NCI-H446 (cell line): ENCODE data around the gene HOXB5.

Source experiments
- DNase-seq, 2 experiments: peaks; one replicate each; lab custom pipeline; 2025; lab: John Stamatoyannopoulos, UW

The HOXB5 gene

DNA sequence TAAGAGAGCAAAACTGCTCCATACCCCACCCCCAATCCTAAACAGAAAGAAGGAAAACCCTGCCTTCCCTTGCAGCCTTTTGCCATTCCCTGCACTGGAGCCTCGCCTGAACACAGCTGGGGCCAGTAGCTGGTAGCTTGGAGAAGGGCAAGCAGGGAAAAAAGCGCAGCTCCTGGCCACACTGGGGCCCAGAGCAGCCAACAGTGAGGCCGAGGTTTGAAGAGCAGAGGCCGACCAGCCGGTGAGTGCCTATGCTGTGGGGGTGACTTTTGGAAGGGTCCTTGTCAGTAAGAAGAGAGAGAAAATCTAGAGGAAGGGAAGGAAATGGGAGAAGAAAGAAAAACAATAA lies 35.8 kb upstream of the HOXB5 start:
- no peak for DNase-seq

DNA sequence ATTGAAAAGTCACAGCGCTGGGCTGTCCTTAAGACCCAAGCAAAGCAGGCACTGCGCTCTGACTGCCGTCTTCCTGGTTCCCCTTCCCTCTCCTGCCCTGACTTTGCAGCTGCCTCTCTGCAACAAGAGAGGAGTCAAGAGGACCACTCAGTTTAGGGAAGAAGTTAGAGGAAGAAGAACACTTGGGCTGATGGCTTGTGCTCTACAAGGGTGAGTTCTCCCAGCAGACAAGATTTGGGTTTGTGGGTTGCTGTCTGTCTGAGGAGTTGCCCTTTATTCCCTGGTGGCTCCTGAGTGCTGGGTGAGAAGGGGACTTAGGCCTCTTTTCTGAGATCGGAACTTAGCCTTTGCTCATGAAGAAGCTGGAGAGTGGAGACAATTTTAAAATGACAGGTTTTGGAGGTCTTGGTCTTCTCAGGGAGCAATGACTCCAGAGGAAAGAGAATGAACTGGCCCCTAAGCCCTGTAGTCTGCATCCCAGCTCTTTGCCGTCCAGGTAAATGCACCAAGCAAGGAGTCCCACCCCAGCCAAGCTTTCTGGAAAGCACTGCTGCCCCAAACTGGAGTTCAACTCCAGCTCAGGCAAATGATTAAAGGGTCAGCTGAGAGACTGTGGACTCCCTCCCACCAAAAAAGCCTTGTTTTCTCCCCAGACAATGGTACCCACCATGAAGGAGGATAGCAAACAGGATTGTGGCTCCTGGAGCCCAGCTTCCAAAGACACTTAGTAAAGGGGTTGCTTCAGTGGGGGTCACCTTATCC lies 35.3 kb upstream of the HOXB5 start:
- DNase-seq, result no peak

DNA sequence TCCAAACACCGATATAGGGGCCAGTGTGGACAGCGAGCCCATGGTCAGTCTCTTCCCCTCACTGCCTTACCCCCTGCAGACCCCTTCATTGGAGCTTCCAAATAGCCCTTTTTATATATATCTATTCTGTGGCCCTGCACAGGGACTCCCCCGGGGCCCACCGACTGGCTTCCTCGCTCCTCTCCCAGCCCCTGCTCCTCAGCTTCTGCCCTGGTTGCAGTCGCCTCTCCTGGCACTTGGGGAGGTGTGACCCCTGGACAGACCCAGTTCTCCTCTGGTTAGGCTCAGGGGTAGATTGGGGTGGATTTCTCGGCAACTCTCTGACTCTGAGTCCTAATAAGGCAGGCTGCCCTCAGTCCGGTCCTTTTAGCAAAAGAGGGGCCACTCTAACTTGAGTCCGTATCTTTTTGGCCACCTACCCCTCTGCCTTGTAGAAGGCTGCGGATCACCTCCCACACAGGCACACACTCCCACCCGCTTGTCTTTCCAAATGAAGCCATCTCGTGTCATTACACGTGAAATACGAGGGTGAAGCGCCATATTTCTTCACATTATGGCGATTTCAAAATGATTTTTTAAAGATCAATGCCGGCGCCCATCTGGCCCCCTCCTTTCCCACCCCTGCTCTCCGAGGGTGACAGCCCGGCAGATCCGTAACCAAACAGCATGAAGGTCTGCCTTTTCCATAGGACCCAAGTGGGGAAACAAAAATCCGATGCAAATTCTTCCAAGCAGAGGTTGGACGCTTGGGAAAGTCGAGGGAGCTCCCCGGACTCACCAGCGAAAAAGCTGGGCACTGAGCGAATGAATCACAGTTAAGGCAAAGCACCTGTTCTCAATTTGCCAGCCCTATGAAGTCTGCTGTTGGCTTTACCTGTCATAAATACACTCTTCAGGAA lies 34.3 kb upstream of the HOXB5 start:
- no peak for DNase-seq

DNA sequence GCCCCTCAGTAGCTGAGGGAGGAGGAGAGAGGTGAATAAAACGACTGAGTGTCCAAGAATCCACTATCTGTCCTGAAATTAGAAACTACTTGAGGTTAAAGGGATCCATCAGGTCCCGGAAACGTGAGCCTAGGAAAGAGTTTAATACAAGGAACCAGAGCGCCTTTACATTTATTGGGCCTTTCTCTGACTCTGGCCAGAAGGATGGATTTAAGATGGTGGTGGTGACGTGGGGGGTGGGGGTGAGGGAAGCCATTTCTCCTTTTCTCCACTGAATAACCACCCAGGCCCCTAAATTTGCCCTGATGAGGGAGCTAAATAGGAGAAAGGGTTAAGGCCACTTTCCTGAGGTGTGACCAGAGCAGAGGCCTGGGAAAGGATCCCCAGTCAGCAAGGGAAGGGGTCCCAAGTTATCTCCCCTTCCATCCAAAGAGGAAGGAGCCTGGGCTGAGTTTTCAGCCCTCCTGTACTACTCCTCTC lies 33.6 kb upstream of the HOXB5 start:
- no peak for DNase-seq

DNA sequence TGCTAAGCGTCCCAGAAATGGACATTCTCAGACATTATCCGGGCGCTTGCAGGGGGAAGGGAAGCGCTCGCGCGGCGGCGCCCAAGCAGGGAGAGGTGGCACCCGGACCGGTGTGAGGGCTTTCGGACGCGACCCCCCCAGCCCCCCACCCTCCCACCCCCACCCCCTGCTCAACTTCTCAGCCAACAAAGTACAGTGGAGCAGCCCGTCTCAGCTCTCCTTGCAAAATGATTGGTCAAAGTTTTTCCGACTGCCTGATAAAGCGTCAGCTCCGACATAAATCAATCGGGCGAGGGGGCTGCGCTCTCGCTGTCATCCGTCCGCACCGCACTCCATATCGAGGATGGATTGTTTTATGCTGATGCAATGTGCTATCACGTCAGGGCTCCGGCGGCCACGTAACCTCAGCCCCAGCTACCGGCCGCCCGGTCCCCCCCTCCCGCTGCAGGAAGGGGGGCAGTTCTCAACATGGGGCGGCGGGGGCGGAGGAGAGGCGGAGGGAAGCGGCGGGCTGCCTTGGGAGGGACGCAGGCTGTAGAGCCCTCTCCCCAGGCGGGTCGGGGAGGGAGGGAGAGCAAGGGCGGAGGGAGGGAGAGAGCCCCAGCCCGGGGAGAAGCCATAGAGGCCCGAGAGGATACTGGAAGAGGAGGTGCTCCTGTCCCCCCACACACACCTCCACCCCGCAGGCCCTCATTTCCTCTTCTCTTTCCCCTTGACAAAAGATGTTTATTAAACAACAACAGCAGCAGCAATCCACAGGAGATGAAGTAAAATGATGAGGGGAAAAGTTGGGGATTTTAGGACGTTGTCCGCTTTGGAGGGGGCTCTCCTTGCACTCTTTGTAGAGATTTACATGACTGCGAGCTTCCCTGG lies 32.9 kb upstream of the HOXB5 start, which contains the start of gene HOXB9:
HOXB9 (minus strand) TSS at position 114 of the 873 bp plus-strand sequence; CDS start at position 25, 89 bp downstream.
- no peak for DNase-seq

DNA sequence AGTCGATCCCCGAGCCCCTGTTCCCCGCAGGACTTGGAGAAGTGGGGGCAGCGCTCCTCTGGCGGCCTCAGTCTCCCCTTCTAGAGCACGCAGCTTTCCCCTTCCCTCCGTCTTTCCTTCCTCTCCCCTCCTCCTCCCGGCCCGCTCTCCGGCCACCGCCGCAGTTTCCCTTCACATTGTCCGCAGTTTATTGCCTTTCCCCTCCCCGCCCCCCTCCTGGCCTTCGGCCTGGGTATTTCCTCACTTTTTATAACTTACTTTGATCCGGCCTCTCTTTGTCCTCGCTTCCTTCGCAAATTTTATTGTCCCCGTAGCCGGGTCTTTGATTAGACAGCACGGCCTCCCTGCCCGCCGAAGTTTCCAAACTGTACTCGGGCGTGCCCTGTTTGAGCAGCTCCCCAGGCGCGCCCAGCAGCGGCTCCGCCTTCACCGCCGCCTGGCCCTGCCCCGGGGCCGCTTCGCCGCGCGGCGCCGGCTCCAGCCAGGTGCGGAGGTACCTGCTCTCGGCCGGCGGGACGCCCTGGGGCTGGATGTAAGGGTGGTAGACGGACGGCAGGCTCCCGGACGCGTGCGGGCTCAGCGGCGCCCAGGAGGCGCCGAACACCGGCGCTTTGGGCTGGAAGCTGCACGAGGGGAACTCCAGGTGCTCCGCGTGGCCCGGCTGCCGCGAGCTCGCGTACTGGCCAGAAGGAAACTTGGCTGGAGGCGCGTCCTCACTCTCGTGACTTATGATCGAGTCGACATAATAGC lies 32.1 kb upstream of the HOXB5 start:
- DNase-seq, result no peak

DNA sequence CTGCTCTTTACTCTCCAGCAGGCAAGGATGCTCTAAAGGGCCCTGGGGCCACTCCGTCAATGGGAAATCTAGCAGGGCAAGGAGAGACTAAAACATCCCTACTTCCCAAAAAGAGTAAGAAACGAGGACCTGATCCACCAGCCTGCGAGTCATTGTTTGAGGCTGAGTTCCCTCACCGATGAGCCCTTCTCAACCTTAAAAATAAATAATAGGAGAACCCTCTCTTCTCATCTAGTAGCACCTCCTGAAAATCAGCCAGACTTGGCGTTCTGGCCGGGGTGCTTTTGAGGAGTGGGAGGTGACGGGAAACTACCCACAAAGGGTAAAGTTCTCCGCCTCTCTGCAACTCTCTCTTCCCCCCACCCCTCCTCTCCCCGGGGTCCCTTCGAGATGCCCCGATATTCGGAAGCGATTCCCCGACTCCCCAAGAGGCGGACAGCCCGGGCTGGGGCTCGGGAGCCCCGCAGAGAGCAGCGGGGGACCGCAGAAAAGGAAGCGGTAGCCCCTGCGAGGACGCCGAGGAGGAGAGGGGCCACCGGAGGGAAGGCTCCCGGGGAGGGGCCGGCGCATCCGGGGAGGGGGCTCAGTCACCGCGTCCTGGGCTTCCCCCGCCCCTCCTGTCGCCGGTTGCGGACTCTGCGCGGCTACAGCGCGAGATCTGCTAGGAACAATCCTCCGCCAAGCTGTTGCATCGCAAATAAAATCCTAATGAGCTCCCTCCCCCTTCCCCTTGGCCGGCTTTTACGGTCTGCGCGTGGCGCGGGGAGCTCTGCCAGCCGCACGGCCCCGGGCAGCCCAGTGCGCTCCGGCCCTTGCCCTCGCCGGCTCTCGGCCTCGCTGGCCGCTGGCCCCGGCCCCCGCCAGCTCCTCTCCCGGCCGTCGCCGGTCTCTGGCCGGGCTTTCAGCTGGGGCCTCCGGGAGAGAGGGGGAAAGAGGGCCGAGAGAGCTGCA lies 31.2 kb upstream of the HOXB5 start:
- DNase-seq, result no peak

DNA sequence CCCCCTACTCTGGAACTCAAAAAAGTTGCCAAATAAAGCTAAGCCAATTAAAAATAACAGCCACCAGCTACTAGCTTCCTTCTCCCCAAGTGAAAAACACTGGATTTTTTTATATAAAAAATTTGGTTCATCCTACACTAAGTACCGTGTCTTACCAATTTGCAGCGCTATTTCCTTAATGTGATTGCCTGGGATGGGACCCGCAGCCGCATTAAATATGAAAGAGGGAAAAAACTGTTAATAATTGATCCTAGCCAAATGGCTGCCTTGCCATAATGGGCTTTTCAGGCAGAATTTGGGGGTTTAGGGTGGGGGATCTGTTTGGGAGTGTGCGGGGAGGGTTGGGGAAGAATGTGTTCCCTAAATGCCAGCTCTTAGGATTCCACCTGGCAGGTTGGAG lies 30.5 kb upstream of the HOXB5 start:
- no peak for DNase-seq

DNA sequence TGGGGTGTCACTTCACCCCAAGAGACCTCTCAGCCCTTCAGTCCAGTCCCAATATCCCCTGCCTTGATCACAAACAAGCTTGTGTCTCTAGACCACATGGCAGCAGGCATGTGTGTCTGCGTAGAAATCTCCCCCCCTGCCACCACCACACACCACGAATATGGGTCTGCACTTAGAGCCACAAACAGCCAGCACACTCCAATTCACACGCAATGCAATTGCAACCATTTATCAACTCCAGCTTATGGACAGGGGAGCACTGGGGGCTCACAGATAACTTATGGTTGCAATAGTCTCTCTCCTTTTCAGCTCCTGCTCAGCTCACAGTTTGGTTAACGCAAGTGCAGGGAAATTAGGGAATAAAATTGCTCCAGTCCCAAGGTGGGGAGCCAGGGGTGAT lies 30.0 kb upstream of the HOXB5 start:
- DNase-seq, result no peak

DNA sequence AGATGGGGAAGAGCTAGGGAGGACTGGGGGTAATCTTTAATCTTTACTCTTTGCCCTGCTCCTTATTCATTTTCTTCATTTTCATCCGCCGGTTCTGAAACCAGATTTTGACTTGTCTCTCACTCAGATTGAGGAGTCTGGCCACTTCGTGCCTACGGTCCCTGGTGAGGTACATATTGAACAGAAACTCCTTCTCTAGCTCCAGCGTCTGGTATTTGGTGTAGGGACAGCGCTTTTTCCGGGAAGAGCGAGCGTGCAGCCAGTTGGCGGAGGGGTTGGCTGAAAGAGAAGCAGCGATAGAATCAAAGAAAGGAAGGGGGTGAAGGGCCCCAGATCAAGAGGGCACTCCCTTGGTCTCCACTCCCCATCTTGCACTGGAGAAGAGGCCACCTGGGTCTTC lies 29.3 kb upstream of the HOXB5 start:
- DNase-seq, result no peak

DNA sequence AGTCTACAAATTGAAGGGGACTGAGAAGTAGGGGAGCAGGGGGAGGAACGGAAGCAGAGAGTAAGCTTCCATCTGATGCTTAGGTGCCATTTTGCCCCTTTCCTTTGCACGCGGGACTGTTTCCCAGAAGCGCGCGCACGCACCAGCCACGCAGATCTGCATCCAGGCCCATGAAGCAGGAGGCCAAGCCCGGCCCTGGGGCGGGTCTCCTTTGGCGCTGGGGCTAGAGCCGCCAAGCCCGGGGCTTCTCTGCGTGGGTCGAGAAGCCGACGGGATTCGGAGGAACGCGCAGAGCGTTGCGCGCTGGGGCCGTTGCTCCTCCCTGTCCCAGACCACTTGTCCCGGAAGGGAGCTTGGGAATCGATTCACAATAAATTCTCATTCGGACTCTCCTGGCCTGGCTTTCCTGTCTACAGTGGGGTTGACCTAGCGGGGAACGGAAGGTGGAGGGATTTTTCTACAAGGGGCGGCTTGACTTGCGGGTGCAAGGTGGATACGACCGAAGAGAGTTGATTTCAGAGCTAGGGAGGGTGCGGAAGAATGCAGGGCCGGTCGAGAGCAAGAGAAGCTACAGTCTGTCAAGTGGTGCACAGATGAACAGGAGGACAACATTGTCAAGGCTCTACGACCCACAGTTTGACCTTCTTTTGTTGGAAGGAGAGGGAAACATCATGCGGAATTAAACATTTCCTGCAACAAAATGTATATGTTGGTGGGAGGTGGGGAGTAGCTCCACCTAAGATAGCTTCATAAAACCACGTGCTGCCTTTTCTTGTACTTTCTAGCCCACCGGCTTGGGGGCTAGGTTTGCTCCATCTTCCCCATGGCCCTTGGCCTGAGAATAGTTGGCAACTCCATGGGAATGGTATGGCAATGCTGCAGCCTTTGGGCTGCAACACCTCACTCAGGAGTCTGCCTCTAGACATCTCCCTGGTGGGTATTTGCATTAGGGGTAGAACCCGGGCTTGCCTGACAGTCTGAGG lies 28.1 kb upstream of the HOXB5 start:
- DNase-seq, result no peak

DNA sequence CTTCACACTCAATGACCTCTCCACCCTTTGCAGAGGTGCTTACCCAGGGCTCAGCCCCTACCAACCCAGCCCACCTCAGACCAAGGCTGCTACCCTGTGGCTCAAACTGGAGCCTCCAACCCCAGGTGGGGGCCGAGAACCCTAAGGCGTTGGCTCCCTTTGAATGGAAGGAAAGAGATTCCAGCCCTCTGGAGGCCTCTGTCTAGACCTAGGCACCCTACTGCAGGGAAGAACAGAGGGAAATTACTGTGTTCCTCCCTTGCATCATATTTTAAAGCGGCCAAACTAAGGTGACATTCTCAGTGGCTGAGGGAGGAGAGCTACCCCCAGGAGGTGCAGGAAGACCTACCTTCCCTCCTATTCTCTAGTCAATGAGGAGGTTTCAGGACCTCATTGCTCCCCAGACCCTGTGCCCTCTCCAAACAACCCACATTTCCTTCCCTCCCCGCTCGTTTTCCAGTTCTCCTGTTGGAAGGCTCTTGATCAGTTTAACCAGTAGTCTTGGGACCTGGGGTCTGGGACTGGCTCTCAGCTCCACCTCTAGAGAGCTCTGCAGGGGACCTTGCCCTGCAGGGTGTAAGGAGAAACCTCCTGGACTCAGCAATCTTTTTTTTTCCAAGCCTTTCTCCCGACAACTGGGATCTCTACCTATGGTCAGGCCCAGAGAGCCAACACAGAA lies 27.0 kb upstream of the HOXB5 start:
- no peak for DNase-seq

DNA sequence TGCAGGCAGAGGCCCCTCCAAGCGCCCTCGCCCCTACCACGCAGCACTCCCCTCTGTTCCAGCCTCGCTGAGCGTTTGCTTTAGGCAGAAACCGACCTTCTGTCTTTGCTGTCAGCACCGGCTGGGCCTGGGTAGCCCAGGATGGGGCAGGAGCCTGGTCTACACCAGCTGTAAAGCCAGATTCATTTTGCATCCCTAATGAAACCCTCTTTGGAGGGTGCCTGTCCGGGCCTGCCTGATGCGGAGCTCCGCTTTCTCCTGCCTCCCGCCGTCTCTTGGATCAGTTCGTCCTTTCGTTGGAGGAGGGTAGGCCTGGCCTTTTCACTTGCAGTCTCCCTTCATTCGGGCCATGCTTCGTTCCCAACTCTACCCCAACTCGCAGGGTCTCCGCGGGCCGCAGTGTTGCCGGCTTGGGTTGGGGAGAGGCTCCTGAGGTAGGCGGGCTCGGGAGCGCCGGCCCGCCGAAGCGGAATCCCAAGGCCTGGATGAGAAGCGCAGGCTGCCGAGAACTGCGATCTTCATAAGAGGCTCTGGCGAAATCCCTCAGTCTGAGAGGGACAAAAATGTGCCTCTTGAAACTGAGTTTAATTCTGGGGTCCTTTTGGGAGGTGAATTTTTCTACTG lies 26.4 kb upstream of the HOXB5 start:
- DNase-seq, result no peak

DNA sequence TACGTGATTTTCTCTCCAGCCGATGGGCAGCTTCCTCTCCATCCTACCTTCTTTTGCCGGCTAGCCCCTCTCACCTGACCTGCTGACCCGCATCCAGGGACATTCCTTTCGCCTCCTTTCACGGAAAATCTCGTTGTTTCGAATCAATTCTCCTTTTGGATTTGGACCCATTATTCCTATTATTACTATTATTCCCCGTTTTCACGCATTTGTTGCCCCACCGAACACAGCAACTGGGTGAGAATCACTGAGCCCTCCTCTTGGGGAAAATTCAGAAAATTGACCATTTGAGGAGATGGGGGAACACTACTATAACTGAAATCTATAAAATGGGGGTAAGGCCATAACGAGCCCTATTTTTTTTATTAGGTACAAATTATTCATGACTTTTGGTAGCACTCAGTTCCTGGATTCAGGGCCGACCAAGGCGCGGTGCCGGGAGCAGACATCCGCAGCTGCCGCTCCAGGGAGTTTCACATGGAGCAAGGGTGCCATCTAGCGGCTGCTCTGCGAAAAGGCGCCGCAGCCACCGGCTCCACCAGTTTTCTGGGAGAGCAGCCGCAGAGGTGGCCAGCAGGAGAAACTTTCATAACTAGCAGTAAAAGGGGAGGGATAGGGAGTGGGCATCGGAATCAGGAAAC lies 24.8 kb upstream of the HOXB5 start:
- DNase-seq, result peak in 1 of 2 experiments; percentile 78

DNA sequence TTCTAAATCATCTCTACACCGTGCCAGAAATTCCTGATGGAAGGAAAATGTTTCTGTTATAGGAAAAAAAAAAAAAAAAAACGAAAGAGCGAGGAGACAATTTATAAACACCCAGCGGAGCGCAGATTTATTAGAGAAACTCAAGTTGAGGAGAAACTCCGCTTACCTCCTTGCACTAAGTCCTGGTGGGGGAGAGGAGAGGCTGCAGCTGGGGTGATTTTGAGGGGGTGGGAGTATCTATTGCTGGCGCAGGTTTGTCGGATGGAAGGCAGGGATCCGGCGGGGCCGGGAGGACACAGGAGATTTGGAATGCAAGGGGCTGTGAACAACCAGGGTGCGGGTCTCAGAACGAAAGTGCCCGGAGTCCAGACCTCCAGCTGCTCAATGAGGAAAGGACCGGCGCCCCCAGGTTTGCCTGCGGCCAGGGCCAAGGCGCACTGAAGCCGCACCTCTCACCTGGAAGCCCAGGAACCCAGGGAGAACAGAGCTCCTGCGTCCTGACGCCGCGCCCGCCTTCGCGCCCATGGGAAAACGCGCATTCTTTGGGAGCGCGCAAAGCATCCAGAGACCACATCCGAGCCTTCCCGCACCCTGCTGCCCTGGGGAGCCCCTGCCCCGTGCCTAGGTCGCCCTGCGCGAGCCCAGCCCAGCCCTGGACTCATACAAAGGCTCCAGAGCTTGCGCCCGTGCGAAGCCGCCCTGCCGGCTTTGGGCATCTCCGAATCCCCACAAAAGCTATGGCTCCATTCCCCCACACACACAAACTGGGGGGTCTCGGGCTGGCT lies 24.1 kb upstream of the HOXB5 start:
- no peak for DNase-seq

DNA sequence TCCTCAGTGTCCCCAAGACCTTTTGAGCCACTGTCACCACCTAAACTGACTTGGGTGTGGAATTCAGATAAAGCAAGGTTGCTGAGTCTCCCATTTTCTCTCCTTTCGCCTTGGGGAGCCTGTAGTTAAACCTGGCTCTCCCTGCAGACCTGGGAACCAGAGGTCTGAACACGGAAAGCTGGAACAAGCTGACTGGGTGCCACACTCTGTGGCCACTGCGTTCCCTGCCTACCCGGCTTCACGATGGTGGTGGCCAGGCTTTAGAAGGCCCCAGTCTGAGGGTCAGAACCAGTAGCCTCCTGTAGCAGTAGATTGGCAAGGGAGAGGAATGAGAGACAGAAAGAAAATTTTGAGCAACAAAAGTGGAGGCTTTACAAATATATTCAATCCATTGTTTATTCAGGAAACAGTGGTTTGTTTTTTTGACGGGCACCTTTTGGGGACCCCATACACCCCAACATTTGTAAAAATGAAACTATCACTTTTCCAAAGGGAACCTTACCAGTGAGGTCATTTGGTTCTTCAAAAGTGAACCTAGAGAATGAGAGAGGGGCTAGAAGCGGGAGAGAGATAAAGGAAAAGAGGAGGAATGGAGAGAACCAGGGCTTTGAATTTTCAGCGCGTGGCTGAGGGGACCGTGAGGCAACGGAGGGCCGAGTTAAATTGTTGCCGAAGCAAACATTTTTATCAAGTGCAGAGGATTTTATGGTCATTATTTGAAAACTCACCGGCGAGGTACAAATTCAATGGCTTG lies 23.3 kb upstream of the HOXB5 start:
- DNase-seq, result no peak
